Heart left ventricle (tissue), 16 donors: ENCODE data around the gene ARMC2. TPM values are rescaled to one million over a fixed set of nuclear protein-coding genes. Genes with fewer than 3 reads are reported as not detected.

Experiments used
- ATAC-seq, 4 donors: fragments of 200-7000 bp; cut with Tn5 transposase; one replicate each; pipeline ENCODE4 v1.9.1; 2020 to 2022; ENCODE audit warnings: moderate library complexity in 4 of 4, mild to moderate bottlenecking in 3 of 4, moderate number of reproducible peaks in 1 of 4
- DNase-seq, 5 donors: peaks; one replicate each; pipeline ENCODE4 v3.0.0-alpha.2; 2020
- H3K27ac ChIP-seq, 12 donors: fragments of 200-600 bp; sonication (generic) in 4 of 12; one replicate each; pipeline versions ENCODE4 v1.5.0 to v1.8.0; 2016 to 2022; ENCODE audit warnings: mild to moderate bottlenecking in 2 of 12
- H3K27me3 ChIP-seq, 9 donors: fragments of 200-600 bp; sonication (generic) in 2 of 9; one replicate each; pipeline versions ENCODE4 v1.5.1 to v1.8.0; 2016 to 2022; ENCODE audit warnings: mild to moderate bottlenecking in 3 of 9
- H3K36me3 ChIP-seq, 9 donors: fragments of 200-600 bp; sonication (generic) in 2 of 9; one replicate each; pipeline versions ENCODE4 v1.5.0 to v1.8.0; 2018 to 2022; ENCODE audit warnings: mild to moderate bottlenecking in 2 of 9
- H3K4me1 ChIP-seq, 12 donors: fragments of 200-600 bp; sonication (generic) in 4 of 12; one replicate each; pipeline versions ENCODE4 v1.5.0 to v1.8.0; 2016 to 2022; ENCODE audit warnings: mild to moderate bottlenecking in 3 of 12
- H3K4me3 ChIP-seq, 12 donors: fragments of 200-600 bp; sonication (generic) in 4 of 12; one replicate each; pipeline versions ENCODE4 v1.5.0 to v1.8.0; 2017 to 2022; ENCODE audit warnings: mild to moderate bottlenecking in 9 of 12, moderate library complexity in 4 of 12
- H3K9me3 ChIP-seq, 12 donors: fragments of 200-600 bp; sonication (generic) in 4 of 12; one replicate each; pipeline versions ENCODE4 v1.5.0 to v1.8.0; 2016 to 2022; ENCODE audit warnings: mild to moderate bottlenecking in 1 of 12
- POLR2A ChIP-seq, 2 donors: fragments of 450-650 bp; IDR thresholded peaks; one replicate each; pipeline ENCODE4 v1.6.1; 2017; ENCODE audit warnings: antibody characterized with exemption in 2 of 2, mild to moderate bottlenecking in 2 of 2, moderate library complexity in 2 of 2
- WGBS, 4 donors: extraction: QIAGEN DNeasy Blood & Tissue Kit in 2 of 4; methylation state at CpG; one replicate each; pipeline versions ENCODE4 v1.1.5 to v1.1.7; 2013 to 2018; 5-methylcytosine and 5-hydroxymethylcytosine counted together
- intact Hi-C, 10 donors: fragments of 100-400 bp; cut with DNase I; formaldehyde crosslinking; loops; one replicate each; pipeline versions ENCODE4 v1.11.1 to v1.14.2; 2022
- polyA plus RNA-seq, 2 donors: library from polyadenylated mRNA; stranded (reverse); fragments of 200-250 nt; gene quantifications; one replicate each; pipeline ENCODE4 v1.2.3, GENCODE V29; 2013
- total RNA-seq, 9 donors: library from RNA; depleted of rRNA in 2 of 9; stranded (reverse); fragments of >200 nt in 2 of 9; fragmentation: NEBNext Ultra II Directional in 3 of 9; extraction: Animal tissue kit (Norgen Biotek cat#: 25700) in 3 of 9; gene quantifications; one replicate each; pipeline versions ENCODE4 v1.1.0 to v1.2.4, GENCODE V29; 2016 to 2023
- TF ChIP-seq, protein P1 (sequence below), 12 donors: fragments of 200-600 bp; sonication (generic) in 4 of 12; IDR thresholded peaks; one replicate each; pipeline versions ENCODE4 v1.5.0 to v1.8.0; 2018 to 2022; ENCODE audit warnings: antibody characterized with exemption in 12 of 12, mild to moderate bottlenecking in 5 of 12
- donor health status: ischemic (EF 13 %, LVEDD 7.1; RV severe dilation, severe dysfunction).
- donor health status: healthy with polysubstance abuse.
- donor health status: DM: no; HTN: yes; CAD: no.
- donor health status: DM: no; HTN: no; CAD: no.
- donor health status: ischemic (EF 25% LVEDD 6.9; RV normal size, moderate dysfunction).
- donor health status: ischemic (EF 25% LVEDD 5.7; RV mildly dilated, moderate dysfunction).
- donor health status: healthy.
- donor health status: DM: yes; HTN: yes; CAD: no.
- donor health status: ischemic (EF 35%, LVEDD 5.7; RV mildly dilated, moderate dysfunction).
- donor health status: nonischemic (EF 11% LVEDD 7.7; RV severe dilation, severe dysfunction).
- donor health status: DM: yes; HTN: yes; CAD: no.
- donor health status: PGD.
- donor health status: ischemic (EF 29% LVEDD 5.4; RV normal size, mild dysfunction).
- donor health status: nonischemic (EF 23%, LVEDD 6.1; RV moderate dilation, normal function).

ARMC2 gene
- total and polyA plus RNA-seq, 11 donors: 3.1 to 18.0 (median 9.2) TPM

DNA sequence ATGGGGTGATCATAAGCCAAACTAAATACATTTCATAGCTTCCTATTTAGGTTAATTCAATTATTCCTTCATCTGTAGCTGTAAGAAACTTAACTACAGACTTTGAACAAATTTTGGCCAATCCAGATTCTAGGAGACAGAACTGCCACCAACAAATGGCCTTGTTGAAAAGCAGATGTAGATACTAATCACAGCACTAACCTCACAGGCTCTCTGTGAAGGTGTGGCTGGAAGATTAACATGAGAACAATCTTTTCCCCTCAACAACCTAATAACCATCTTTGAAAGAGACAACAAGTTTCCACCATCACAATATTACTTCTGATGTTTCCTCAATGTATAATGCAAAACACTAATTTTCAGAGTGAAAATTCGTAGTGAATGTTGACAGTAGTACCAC lies 158.6 kb downstream of the ARMC2 start:
- Histone ChIP-seq H3K27ac (peak overlapping the region in 5 of 12 donors; percentile 92 to 96 (median 92)), H3K4me1 (peaks cover 5 to 84% (median 55%) of the 10 kb centered on the region in 12 donors), H3K27me3 (no peaks in the 10 kb centered on the region), H3K4me3 (peak overlapping the region in 9 of 12 donors; percentile 75 to 91 (median 86)), H3K36me3 (no peaks in the 10 kb centered on the region), H3K9me3 (no peaks in the 10 kb centered on the region)
- intact Hi-C loops: loop anchor here in 8 of 10 donors (5.0 to 10.0 kb wide), 9 partner anchors 55 to 452 kb away; partner anchors contain the start of gene CD164 (in 1 of the 8)
- WGBS, 4 donors: 74 to 78% (median 75%) methylated on average over 1 of the region's 1 CpG
- no peak for TF ChIP-seq POLR2A (IDR thresholded peaks at IDR 0.05)
- TF ChIP-seq, protein P1, sequence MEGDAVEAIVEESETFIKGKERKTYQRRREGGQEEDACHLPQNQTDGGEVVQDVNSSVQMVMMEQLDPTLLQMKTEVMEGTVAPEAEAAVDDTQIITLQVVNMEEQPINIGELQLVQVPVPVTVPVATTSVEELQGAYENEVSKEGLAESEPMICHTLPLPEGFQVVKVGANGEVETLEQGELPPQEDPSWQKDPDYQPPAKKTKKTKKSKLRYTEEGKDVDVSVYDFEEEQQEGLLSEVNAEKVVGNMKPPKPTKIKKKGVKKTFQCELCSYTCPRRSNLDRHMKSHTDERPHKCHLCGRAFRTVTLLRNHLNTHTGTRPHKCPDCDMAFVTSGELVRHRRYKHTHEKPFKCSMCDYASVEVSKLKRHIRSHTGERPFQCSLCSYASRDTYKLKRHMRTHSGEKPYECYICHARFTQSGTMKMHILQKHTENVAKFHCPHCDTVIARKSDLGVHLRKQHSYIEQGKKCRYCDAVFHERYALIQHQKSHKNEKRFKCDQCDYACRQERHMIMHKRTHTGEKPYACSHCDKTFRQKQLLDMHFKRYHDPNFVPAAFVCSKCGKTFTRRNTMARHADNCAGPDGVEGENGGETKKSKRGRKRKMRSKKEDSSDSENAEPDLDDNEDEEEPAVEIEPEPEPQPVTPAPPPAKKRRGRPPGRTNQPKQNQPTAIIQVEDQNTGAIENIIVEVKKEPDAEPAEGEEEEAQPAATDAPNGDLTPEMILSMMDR (IDR thresholded peaks at IDR 0.05): no peak
- ATAC-seq (no peak), DNase-seq (no peak)

DNA sequence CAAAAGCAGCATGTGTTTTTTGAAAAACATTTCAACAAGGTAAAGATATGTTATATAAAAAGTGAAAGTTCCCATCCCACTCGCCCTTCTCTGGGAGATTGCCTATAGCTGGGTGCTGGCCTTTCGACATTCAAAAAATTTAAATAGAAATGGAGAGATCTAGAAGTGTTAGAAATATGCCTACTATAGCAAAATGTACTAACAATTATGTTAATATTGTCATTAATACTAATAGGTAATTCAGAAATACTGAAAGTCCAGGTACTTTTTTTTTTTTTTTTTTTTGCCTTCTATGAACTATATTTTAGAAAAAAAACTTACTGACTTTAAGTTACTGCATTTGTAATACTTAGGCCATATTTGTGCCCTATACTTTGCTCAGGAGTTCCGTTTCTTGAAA lies 159.3 kb downstream of the ARMC2 start:
- no peaks in the 10 kb centered on the region for H3K27me3 ChIP-seq
- DNase-seq: no peak
- H3K4me3 ChIP-seq: peak overlapping the region; percentile 1 to 91 (median 84)
- H3K4me1 ChIP-seq: peaks cover 5 to 84% (median 48%) of the 10 kb centered on the region in 12 donors
- no peak for TF ChIP-seq POLR2A (IDR thresholded peaks at IDR 0.05)
- TF ChIP-seq, protein P1 (IDR thresholded peaks at IDR 0.05): no peak
- no peak for ATAC-seq
- 56 to 64% (median 58%) methylated on average over 3 of the region's 3 CpGs for WGBS, 4 donors
- no peaks in the 10 kb centered on the region for H3K9me3 ChIP-seq
- intact Hi-C loops: loop anchor here in 8 of 10 donors (5.0 to 10.0 kb wide), 9 partner anchors 55 to 453 kb away; partner anchors contain the start of gene CD164 (in 1 of the 8)
- no peaks in the 10 kb centered on the region for H3K36me3 ChIP-seq
- peak overlapping the region in 9 of 12 donors; percentile 92 to 98 (median 95) for H3K27ac ChIP-seq

DNA sequence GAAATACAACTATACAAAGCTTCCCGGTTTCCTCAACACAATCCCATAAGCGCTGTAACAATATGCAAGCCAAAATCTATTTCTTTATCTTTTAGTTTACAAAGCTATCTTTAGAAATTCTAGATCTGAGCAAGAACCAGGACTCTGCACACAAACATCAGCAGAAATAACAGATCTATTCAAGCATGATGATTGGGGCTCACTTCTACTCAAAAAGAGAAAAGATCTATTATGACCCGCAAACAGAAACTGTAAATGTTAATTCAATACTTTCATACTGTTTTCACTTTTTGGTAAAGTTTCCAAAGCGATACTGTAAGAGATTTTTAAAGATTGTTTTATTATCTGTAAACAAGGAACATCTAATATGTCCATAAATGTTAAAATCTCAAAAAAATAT lies 159.8 kb downstream of the ARMC2 start:
- Histone ChIP-seq H3K27ac (peak overlapping the region in 11 of 12 donors; percentile 85 to 98 (median 94)), H3K27me3 (no peaks in the 10 kb centered on the region), H3K36me3 (no peaks in the 10 kb centered on the region), H3K4me1 (peaks cover 5 to 84% (median 43%) of the 10 kb centered on the region in 12 donors), H3K9me3 (no peaks in the 10 kb centered on the region), H3K4me3 (peak overlapping the region; percentile 61 to 93 (median 85))
- TF ChIP-seq, protein P1 (IDR thresholded peaks at IDR 0.05): no peak
- no peak for TF ChIP-seq POLR2A (IDR thresholded peaks at IDR 0.05)
- WGBS, 4 donors: 32 to 46% (median 33%) methylated on average over 4 of the region's 4 CpGs
- DNase-seq (no peak), ATAC-seq (no peak)
- intact Hi-C loops: loop anchor here in 8 of 10 donors (2.0 to 10.0 kb wide), 11 partner anchors 51 to 453 kb away; partner anchors contain the start of gene CD164 (in 1 of the 8)

DNA sequence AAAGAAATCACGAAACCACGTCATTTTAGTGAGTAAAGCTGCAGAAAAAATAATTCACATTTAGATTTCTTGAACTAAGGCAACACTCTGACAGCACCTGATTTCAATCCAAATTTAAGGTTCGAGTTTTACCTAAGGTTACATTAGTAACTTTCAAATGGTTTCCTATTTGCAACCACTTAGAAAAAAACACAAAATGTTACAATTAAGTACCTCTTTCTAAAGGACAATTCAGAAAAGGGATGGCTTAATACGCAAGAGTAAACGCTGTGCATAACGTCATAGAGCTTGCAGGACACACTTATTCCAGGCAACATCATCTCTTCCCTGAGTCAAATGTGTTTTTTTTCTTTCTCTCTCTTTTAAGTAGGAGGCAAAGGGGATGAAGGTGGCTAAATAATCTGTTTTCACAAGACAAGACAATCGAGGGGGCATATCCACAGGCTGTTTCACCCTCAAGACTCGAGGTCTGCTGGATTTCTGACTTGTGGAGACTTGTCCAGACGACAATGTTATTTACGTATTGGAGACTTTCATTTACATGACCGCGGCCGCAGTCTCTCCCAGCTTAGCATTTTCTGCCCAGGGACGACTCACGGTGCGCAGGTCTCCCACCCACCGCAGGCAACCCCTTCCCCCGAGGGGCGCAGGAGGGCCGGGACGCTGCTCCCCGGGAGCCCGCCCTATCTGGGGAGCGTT lies 160.5 kb downstream of the ARMC2 start:
- Histone ChIP-seq H3K4me1 (peaks cover 1 to 84% (median 39%) of the 10 kb centered on the region in 12 donors), H3K27ac (peak overlapping the region; percentile 85 to 98 (median 93)), H3K36me3 (no peaks in the 10 kb centered on the region), H3K4me3 (peak overlapping the region; percentile 61 to 93 (median 85)), H3K27me3 (no peaks in the 10 kb centered on the region), H3K9me3 (no peaks in the 10 kb centered on the region)
- intact Hi-C loops: loop anchor here in 8 of 10 donors (2.0 to 10.0 kb wide), 11 partner anchors 50 to 454 kb away; partner anchors contain the start of gene CD164 (in 1 of the 8)
- no peak for TF ChIP-seq POLR2A (IDR thresholded peaks at IDR 0.05)
- TF ChIP-seq, protein P1 (IDR thresholded peaks at IDR 0.05): no peak
- DNase-seq: no peak
- WGBS, 4 donors: 1 to 3% (median 2%) methylated on average over 16 to 24 of the region's 24 CpGs
- ATAC-seq: peak; percentile 12 to 55 (median 41)
